ENCODE data around the gene FAM89A. TPM values are rescaled to one million over a fixed set of nuclear protein-coding genes. Genes with fewer than 3 reads are reported as not detected.
"Not testable (repeated sequence)": the region's sequence is repeated elsewhere in the genome, so short reads cannot be mapped to it uniquely, and the experiment has no call there.

The FAM89A gene
- total and polyA plus RNA-seq, 9 of the 15 experiments (the other 6 are each of a cell fraction or from before 2014, with no cell fraction given), result 8.7 to 66.2 (median 43.3) TPM

GRCh38 chr1:231045921-231046729 lies 6.1 kb upstream of the FAM89A start (continued):
- TF ChIP-seq RERE (CRISPR knock-in tag; IDR thresholded peaks at IDR 0.05; ENCODE audit: borderline replicate concordance) (0 out of 2 replicates have a peak, but pooled peaks have one; percentile 39), DMBX1 (CRISPR knock-in tag; IDR thresholded peaks at IDR 0.05; ENCODE audit: borderline replicate concordance) (peak; percentile 87), SMAD4 (CRISPR knock-in tag; conservative IDR thresholded peaks at IDR 0.05) (peak; percentile 95), HLTF (IDR thresholded peaks at IDR 0.05) (0 out of 2 replicates have a peak, but pooled peaks have one; percentile 72), ZNF121 (CRISPR knock-in tag; conservative IDR thresholded peaks at IDR 0.05) (peak; percentile 86), FOXP4 (CRISPR knock-in tag; IDR thresholded peaks at IDR 0.05; ENCODE audit: borderline replicate concordance) (0 out of 2 replicates have a peak, but pooled peaks have one; percentile 37), NR2C1 (IDR thresholded peaks at IDR 0.05) (peak; percentile 83), NR2C1 (tag; IDR thresholded peaks at IDR 0.05) (peak; percentile 90), ZNF766 (CRISPR knock-in tag; conservative IDR thresholded peaks at IDR 0.05) (0 out of 2 replicates have a peak, but pooled peaks have one; percentile 14), ARID1B (IDR thresholded peaks at IDR 0.05) (peak; percentile 92), TRIM24 (IDR thresholded peaks at IDR 0.05) (peak; percentile 79 to 90), HDAC3 (IDR thresholded peaks at IDR 0.05; ENCODE audit: borderline replicate concordance, partially characterized antibody) (peak; percentile 42), ATF3 (IDR thresholded peaks at IDR 0.05) (peak; percentile 10; the same call in 1 of the 2 replicates), ETV6 (IDR thresholded peaks at IDR 0.05; ENCODE audit: borderline replicate concordance in 1 of 2, low read depth in 2 of 2, low read length in 1 of 2) (peak in 1 of 2 experiments; percentile 55; a peak in 1 of 4 replicates), NCOA1 (IDR thresholded peaks at IDR 0.05; ENCODE audit: low read depth) (0 out of 2 replicates have a peak, but pooled peaks have one; percentile 39), SMARCE1 (IDR thresholded peaks at IDR 0.05) (0 out of 2 replicates have a peak, but pooled peaks have one; percentile 38)
- TF ChIP-seq ATF3 (CRISPR knock-in tag; conservative IDR thresholded peaks at IDR 0.05); ETV6 (CRISPR knock-in tag; IDR thresholded peaks at IDR 0.05; ENCODE audit: borderline replicate concordance): not testable (repeated sequence)

All from K562 (cell line).